H1 (cell line): ENCODE measurements around the gene INVS. TPM values are rescaled to one million over a fixed set of nuclear protein-coding genes. Genes with fewer than 3 reads are reported as not detected.
A peak's percentile ranks its signal among the peaks of the same experiment; 100 is the strongest.

ENCODE experiments used
- CTCF ChIA-PET: fragments of 300-600 bp; sonication (Branson Sonifier 250); formaldehyde crosslinking; loops from one replicate; lab custom pipeline; 2021; ENCODE audit not compliant: partially characterized antibody; lab: Charles Lee
- POLR2A ChIA-PET: fragments of 300-600 bp; sonication (Branson Sonifier 250); formaldehyde crosslinking; loops from one replicate; lab custom pipeline; 2021; ENCODE audit warnings: inconsistent platforms; ENCODE audit not compliant: partially characterized antibody; lab: Charles Lee
- DNase-seq, 2 experiments: peaks; one replicate each; pipeline versions ENCODE4 v3.0.0 to v3.0.0-alpha.2; 2010 to 2022; ENCODE audit warnings: low spot score in 2 of 2, low read depth in 1 of 2, mixed read lengths in 1 of 2
- FAIRE-seq: peaks from 2 replicates; lab custom pipeline; 2011; peaks lifted over from hg19 to GRCh38; lab: Jason Lieb, UNC
- H2AFZ ChIP-seq: 2 replicates; pipeline ENCODE4 v1.8.1; 2012; ENCODE audit warnings: low read length, inconsistent platforms
- H2AK5ac ChIP-seq: 2 replicates; pipeline ENCODE4 v1.6.1; 2013; ENCODE audit warnings: low read depth, low read length
- H2BK120ac ChIP-seq: replicated peaks from 2 replicates; pipeline ENCODE3; 2013; ENCODE audit warnings: low read depth, low read length, inconsistent platforms
- H2BK12ac ChIP-seq: 2 replicates; pipeline ENCODE4 v1.6.1; 2013; ENCODE audit warnings: low read depth, low read length
- H2BK15ac ChIP-seq: 2 replicates; pipeline ENCODE4 v1.6.1; 2013; ENCODE audit warnings: low read length
- H2BK20ac ChIP-seq: 2 replicates; pipeline ENCODE4 v1.6.1; 2013; ENCODE audit warnings: low read length
- H2BK5ac ChIP-seq: 2 replicates; pipeline ENCODE4 v1.6.1; 2013; ENCODE audit warnings: low read depth, low read length
- H3K14ac ChIP-seq: 2 replicates; pipeline ENCODE4 v1.6.1; 2013; ENCODE audit warnings: inconsistent platforms; ENCODE audit not compliant: insufficient read length
- H3K18ac ChIP-seq: 2 replicates; pipeline ENCODE4 v1.6.1; 2013; ENCODE audit warnings: low read length; ENCODE audit errors: extremely low read depth
- H3K23ac ChIP-seq: 2 replicates; pipeline ENCODE4 v1.6.1; 2013; ENCODE audit warnings: inconsistent platforms; ENCODE audit not compliant: insufficient read length
- H3K23me2 ChIP-seq: 2 replicates; pipeline ENCODE4 v1.6.1; 2013; ENCODE audit warnings: low read depth, low read length
- H3K27ac ChIP-seq: 2 replicates; pipeline ENCODE4 v1.6.1; 2011; ENCODE audit warnings: low read depth, low read length, inconsistent platforms
- H3K27me3 ChIP-seq, 4 experiments: replicated peaks in 1 of 4; 1 replicate in 1 of 4; 2 replicates in 3 of 4; pipeline versions ENCODE4 v1.6.1 to v1.8.1; 2011 to 2013; ENCODE audit warnings: low read length in 3 of 4, mild to moderate bottlenecking in 3 of 4, inconsistent platforms in 2 of 4, mixed read lengths in 2 of 4, moderate library complexity in 1 of 4; ENCODE audit not compliant: control insufficient read depth in 3 of 4, insufficient read depth in 3 of 4; ENCODE audit errors: extremely low read depth in 1 of 4
- H3K36me3 ChIP-seq, 4 experiments: 2 replicates each; pipeline versions ENCODE4 v1.6.1 to v1.8.1; 2011 to 2013; ENCODE audit warnings: mild to moderate bottlenecking in 4 of 4, low read length in 3 of 4, moderate library complexity in 2 of 4, control low read depth in 1 of 4, inconsistent platforms in 1 of 4; ENCODE audit not compliant: insufficient read depth in 4 of 4, control insufficient read depth in 2 of 4
- H3K4ac ChIP-seq: replicated peaks from 2 replicates; pipeline ENCODE3; 2013; ENCODE audit warnings: low read length, low read depth, mixed read lengths, inconsistent platforms; ENCODE audit not compliant: insufficient read length
- H3K4me1 ChIP-seq, 4 experiments: replicated peaks in 1 of 4; 1 replicate in 1 of 4; 2 replicates in 3 of 4; pipeline versions ENCODE4 v1.6.1 to v1.8.1; 2011 to 2013; ENCODE audit warnings: low read length in 3 of 4, inconsistent platforms in 2 of 4, mixed read lengths in 1 of 4; ENCODE audit not compliant: insufficient read depth in 4 of 4, control insufficient read depth in 3 of 4
- H3K4me2 ChIP-seq, 2 experiments: 2 replicates each; pipeline versions ENCODE4 v1.6.1 to v1.8.1; 2011 to 2013; ENCODE audit warnings: low read depth in 2 of 2, low read length in 2 of 2, control low read depth in 1 of 2, inconsistent platforms in 1 of 2, mild to moderate bottlenecking in 1 of 2; ENCODE audit not compliant: insufficient read depth in 1 of 2
- H3K4me3 ChIP-seq, 4 experiments: fragments of 200-600, 300-600 bp in 1 of 4; sonication (generic), shearing (Covaris generic), sonication (Bioruptor Twin) in 1 of 4; 2 replicates each; pipeline versions ENCODE4 v1.5.1 to v1.8.1; 2011 to 2016; ENCODE audit warnings: low read length in 4 of 4, low read depth in 3 of 4, control low read depth in 2 of 4, inconsistent platforms in 2 of 4, mild to moderate bottlenecking in 2 of 4, mixed read lengths in 1 of 4, moderate library complexity in 1 of 4; ENCODE audit not compliant: insufficient read depth in 2 of 4; ENCODE audit errors: extremely low read depth in 1 of 4
- H3K56ac ChIP-seq: replicated peaks from 2 replicates; pipeline ENCODE3; 2013; ENCODE audit warnings: low read depth, mild to moderate bottlenecking, mixed read lengths, low read length, inconsistent platforms; ENCODE audit not compliant: insufficient read length
- H3K79me1 ChIP-seq: 2 replicates; pipeline ENCODE4 v1.6.1; 2013; ENCODE audit warnings: low read depth, low read length, control low read depth
- H3K79me2 ChIP-seq, 2 experiments: 2 replicates each; pipeline versions ENCODE4 v1.6.1 to v1.8.1; 2012 to 2013; ENCODE audit warnings: low read length in 2 of 2, mild to moderate bottlenecking in 2 of 2, inconsistent platforms in 1 of 2; ENCODE audit not compliant: insufficient read depth in 2 of 2, control insufficient read depth in 1 of 2
- H3K9ac ChIP-seq, 4 experiments: replicated peaks in 1 of 4; 1 replicate in 1 of 4; 2 replicates in 3 of 4; pipeline versions ENCODE4 v1.6.1 to v1.8.1; 2011 to 2013; ENCODE audit warnings: low read depth in 3 of 4, low read length in 3 of 4, control low read depth in 2 of 4, mild to moderate bottlenecking in 2 of 4, moderate library complexity in 2 of 4, inconsistent platforms in 1 of 4; ENCODE audit errors: extremely low read depth in 1 of 4
- H3K9me3 ChIP-seq, 2 experiments: 2 replicates each; pipeline versions ENCODE4 v1.6.1 to v1.8.1; 2012 to 2013; ENCODE audit warnings: mild to moderate bottlenecking in 2 of 2, moderate library complexity in 2 of 2, control low read depth in 1 of 2, inconsistent platforms in 1 of 2, low read depth in 1 of 2, low read length in 1 of 2, mixed read lengths in 1 of 2; ENCODE audit not compliant: insufficient read depth in 2 of 2
- H4K20me1 ChIP-seq, 2 experiments: replicated peaks in 1 of 2; 2 replicates each; pipeline versions ENCODE3 to v1.8.1; 2011 to 2013; ENCODE audit warnings: inconsistent platforms in 2 of 2, low read length in 2 of 2, mild to moderate bottlenecking in 1 of 2; ENCODE audit not compliant: insufficient read depth in 2 of 2, control insufficient read depth in 1 of 2
- H4K5ac ChIP-seq: 2 replicates; pipeline ENCODE4 v1.6.1; 2013; ENCODE audit warnings: low read length, low read depth, mixed read lengths, inconsistent platforms; ENCODE audit not compliant: insufficient read length
- H4K8ac ChIP-seq: 2 replicates; pipeline ENCODE4 v1.8.0; 2013; ENCODE audit warnings: mild to moderate bottlenecking, moderate library complexity, low read length, inconsistent platforms; ENCODE audit not compliant: insufficient read depth; ENCODE audit errors: extremely low read depth
- H4K91ac ChIP-seq: replicated peaks from 2 replicates; pipeline ENCODE3; 2013; ENCODE audit warnings: low read length, mixed read lengths, inconsistent platforms; ENCODE audit not compliant: insufficient read length
- BCL11A ChIP-seq, 2 experiments: IDR thresholded peaks; one replicate each; pipeline ENCODE4 v1.6.1; 2011; ENCODE audit warnings: low read depth in 2 of 2, low read length in 2 of 2, mild to moderate bottlenecking in 2 of 2
- JUN ChIP-seq: IDR thresholded peaks from 2 replicates; pipeline ENCODE4 v1.6.1; 2011; ENCODE audit warnings: low read depth, mild to moderate bottlenecking, improper control_type of control experiment, low read length
- RBBP5 ChIP-seq: IDR thresholded peaks from 2 replicates; pipeline ENCODE4 v1.7.1; 2012; ENCODE audit warnings: low read depth, mild to moderate bottlenecking, inconsistent platforms, low read length, moderate library complexity, borderline replicate concordance
- RXRA ChIP-seq: IDR thresholded peaks from 2 replicates; pipeline ENCODE4 v1.6.1; 2011; ENCODE audit warnings: low read depth, mild to moderate bottlenecking, low read length, moderate library complexity; ENCODE audit not compliant: insufficient read depth
- TCF12 ChIP-seq: IDR thresholded peaks from 2 replicates; pipeline ENCODE4 v1.6.1; 2011; ENCODE audit warnings: low read depth, mild to moderate bottlenecking, low read length
- TEAD4 ChIP-seq: IDR thresholded peaks from 2 replicates; pipeline ENCODE4 v1.6.1; 2012; ENCODE audit warnings: low read depth, low read length, inconsistent platforms, mixed read lengths
- WGBS, 2 experiments: shearing (Covaris generic) in 1 of 2; methylation state at CpG; one replicate each; pipeline versions ENCODE4 v1.1.6 to v1.1.7; 2013 to 2015; ENCODE audit warnings: low lambda C conversion rate in 2 of 2, mixed read lengths in 2 of 2, inconsistent platforms in 1 of 2, low coverage in 1 of 2, missing lambda C conversion rate in 1 of 2; ENCODE audit not compliant: insufficient replicate concordance in 2 of 2, insufficient coverage in 1 of 2, insufficient read length in 1 of 2; ENCODE audit errors: extremely low coverage in 1 of 2, missing lambda C conversion rate in 1 of 2; 5-methylcytosine and 5-hydroxymethylcytosine counted together
- polyA plus RNA-seq, 7 experiments: library from polyadenylated mRNA; depleted of rRNA in 3 of 7; stranded (reverse) in 5 of 7; unstranded in 2 of 7; fragments of >200 nt in 5 of 7; fragments of 200-250 nt in 2 of 7; gene quantifications; 1 replicate in 5 of 7; 2 replicates in 1 of 7; 4 replicates in 1 of 7; pipeline versions ENCODE4 v1.2.1 to v1.2.3, GENCODE V29; 2011 to 2013; ENCODE audit warnings: missing spikeins in 2 of 7, mixed read lengths in 2 of 7
- total RNA-seq: library from RNA; stranded (reverse); fragmentation: NEBNext Ultra II Directional; extraction: Animal tissue kit (Norgen Biotek cat#: 25700); gene quantifications from 2 replicates; pipeline ENCODE4 v1.2.1, GENCODE V29; 2021

INVS gene
- total and polyA plus RNA-seq, 2 of the 8 experiments (the other 6 are each of a cell fraction or from before 2014, with no cell fraction given) = 4.1 to 6.9 TPM

- H3K36me3 ChIP-seq = no peaks in the 10 kb centered on the region
- H3K27ac ChIP-seq = no peak overlapping the region
- H4K91ac ChIP-seq = no peak overlapping the region
- H3K14ac ChIP-seq = no peak overlapping the region
- peaks cover 0 to 66% of the 10 kb centered on the region in 2 experiments; a peak in 2 of 4 replicates for H3K79me2 ChIP-seq
- H3K18ac ChIP-seq = no peak overlapping the region
- POLR2A ChIA-PET = interaction anchor here (0.9 kb wide), 1 partner anchor 122 kb away, joined by 3 read pairs; no protein-coding TSS in a partner anchor
- H4K5ac ChIP-seq = no peak overlapping the region
- no peak overlapping the region for H3K56ac ChIP-seq
- H3K4ac ChIP-seq = no peak overlapping the region
- H3K79me1 ChIP-seq = no peaks in the 10 kb centered on the region
- no peak overlapping the region for H2BK120ac ChIP-seq
- H2BK12ac ChIP-seq = no peak overlapping the region
- WGBS, 2 experiments = 66% methylated on average over 5 of the region's 5 CpGs; no CpG with 5 or more reads in 1 of the 2 experiments
- no peak overlapping the region for H2AFZ ChIP-seq
- no peak overlapping the region for H3K4me3 ChIP-seq
- no peak overlapping the region for H2BK5ac ChIP-seq
- no peak overlapping the region for H4K8ac ChIP-seq
- CTCF ChIA-PET = no interaction called here
- FAIRE-seq (no peak), DNase-seq (no peak)
- peaks cover 0 to 2% of the 10 kb centered on the region in 2 experiments for H4K20me1 ChIP-seq
- H3K9ac ChIP-seq = no peak overlapping the region
- H3K23me2 ChIP-seq = no peaks in the 10 kb centered on the region
- H2BK15ac ChIP-seq = no peak overlapping the region
- H3K23ac ChIP-seq = no peak overlapping the region
- no peaks in the 10 kb centered on the region for H3K27me3 ChIP-seq
- no peaks in the 10 kb centered on the region for H3K9me3 ChIP-seq
- no peak overlapping the region for H2BK20ac ChIP-seq
- H2AK5ac ChIP-seq = no peak overlapping the region
- H3K4me2 ChIP-seq = peak overlapping the region in 1 of 2 experiments; percentile 24; a peak in 2 of 4 replicates
- peaks cover 0 to 6% (median 2%) of the 10 kb centered on the region in 4 experiments; a peak in 3 of 7 replicates for H3K4me1 ChIP-seq
- no peak for TF ChIP-seq JUN
- no peak for TF ChIP-seq RBBP5
- no peak for TF ChIP-seq TCF12
- TF ChIP-seq TEAD4 = no peak
- no peak for TF ChIP-seq BCL11A (IDR thresholded peaks at IDR 0.05; ENCODE audit: low read depth in 2 of 2, low read length in 2 of 2)
- no peak for TF ChIP-seq RXRA
These were observed 15.5 kb upstream of the INVS start for GRCh38 chr9:100083448-100084127.
